GM18519 (cell line): ENCODE results near the gene CAPN5.

Experiments used
- ATAC-seq: cut with Tn5 transposase; IDR thresholded peaks from one replicate; pipeline ENCODE4 v1.9.1; 2021; ENCODE audit warnings: mild to moderate bottlenecking, moderate library complexity; ENCODE audit not compliant: unreplicated experiment, low FRiP score

Gene CAPN5

DNA sequence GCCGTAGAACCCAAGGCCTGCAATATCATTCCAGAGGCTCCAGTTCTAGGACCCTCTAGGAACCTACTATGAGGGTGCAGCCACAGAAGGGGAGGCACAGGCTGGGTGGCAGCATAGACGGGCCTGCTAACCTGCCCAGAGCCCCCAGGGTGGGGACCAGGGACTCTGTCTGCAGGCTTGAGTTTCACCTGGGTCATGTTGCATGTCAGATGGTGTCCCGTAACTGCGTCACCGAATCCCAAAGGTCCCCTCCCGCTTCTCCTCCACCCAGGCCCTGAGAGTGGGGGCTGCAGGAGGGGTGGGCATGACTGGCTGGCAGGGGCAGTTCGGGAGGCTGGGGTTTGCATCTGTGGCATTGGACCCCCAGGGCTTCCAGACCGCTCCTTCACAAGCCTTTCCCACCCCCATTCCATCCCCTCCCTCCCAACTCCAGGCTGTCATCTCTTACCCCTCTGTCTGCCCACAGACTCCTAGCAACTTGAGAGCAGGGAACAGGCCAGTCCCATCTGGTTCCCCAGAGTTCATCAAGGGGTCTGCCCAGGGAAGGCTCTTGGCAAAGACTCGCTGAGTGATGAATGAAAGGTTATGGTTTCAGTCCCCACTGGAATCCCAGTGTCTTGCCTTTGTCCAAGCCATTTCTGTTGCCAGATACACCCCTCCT is 77.6 kb downstream of the CAPN5 start:
- ATAC-seq, result no peak

DNA sequence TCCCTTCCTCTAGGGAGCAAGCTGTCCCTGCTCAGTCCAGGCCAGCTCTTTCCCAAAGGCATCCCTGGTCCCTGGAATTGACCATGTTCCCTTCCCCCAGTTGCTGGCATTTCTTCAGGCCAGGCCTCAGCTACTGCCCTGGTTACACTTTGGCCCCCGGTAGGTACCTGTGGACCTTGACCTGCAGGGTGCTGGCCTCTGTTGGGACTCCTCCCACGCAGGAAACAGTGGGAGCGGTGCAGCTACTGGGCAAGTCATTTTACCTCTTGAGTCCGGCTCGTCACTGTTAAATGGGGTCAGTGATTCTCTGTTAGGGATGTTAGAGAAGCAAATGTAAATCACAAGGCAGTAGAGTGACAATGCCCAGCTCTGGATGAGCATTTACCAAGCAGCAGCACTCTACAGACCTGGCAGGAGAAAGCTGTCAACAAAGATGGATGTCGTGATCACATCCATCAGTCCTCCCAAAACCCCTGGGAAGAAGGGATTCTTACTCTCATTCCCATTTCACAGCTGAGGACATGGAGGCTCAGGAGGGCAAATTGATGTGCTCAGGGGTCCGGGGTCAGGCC is 78.2 kb downstream of the CAPN5 start:
- ATAC-seq, result no peak

DNA sequence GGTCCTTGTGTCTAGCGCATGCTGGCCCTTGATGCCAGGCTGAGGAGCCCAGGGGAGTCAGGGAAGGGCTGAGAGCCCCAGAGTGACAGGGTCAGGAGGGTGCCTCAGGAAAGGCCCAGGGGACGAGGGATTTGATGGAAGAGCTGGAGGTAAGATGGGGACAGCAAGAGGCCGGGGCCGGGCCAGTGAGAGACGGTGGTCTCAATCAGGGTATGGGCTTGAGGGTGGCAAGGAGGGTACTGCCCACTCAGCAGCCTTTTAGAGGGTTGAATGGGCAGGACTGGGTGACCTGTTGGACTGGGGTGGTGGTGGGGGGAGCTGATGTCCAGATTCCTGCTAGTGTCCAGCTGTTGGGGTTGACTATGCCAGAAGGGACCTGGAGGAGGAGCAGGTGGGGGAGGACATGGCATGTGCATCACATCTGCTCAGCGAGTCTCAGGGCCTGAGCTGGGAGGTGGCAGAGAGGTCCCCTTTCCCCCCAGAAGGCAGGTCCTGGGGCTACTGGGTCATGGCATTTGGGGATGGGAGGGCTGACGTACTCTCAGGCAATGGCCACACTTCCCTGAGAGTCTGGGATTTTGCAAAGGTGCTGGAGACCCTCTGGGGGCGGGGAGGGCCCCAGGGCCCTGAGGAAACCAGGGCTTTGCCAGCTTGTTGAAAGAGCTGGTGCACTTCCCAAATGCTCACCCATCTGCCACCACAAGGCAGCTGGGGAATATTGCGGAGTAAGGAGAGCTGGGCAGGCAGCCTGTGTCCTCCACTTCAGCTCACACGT is 79.7 kb downstream of the CAPN5 start:
- ATAC-seq, result no peak

DNA sequence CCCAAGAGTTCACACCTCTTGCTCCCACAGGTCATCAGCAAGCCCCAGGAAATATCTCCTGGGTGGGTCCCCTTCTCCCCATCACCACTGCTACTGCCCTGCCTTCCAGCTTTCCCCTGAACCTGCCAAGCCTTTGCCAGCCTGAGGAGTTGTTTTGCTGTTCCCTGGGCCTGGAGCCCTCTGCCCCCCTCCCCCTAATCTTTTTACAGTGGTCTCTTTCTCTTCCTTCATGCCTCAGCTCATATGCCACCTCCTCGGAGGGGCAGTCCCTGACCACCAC is 80.2 kb downstream of the CAPN5 start:
- no peak for ATAC-seq

DNA sequence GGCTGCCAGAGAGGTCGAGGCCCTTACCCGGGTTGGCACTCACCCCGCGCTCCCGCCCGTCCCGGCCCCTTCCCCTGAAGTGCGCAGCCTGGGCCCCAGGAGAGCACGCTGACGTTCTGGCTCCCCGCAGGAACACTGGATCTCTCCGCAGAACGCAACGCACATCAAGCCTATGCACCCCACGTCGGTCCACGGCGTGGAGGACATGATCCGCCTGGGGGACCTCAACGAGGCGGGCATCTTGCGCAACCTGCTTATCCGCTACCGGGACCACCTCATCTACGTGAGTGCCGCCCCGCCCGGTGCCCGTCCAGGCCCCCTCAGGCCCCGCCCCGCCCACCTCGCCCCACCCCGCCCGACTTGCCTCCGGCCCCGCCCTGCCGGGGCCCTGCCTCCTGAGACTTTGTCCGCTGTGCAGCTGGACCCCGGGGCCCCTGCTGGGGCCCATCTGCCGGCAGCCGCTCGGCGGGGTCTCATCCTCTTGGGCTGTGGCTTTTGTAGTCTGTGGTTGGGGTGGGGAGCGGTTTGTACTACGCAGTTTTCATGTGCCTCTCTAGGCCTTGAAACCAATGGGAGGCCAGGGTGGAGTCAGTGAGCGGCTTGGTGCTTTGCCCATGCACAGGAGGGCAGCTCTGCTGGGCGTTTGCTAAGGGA is 81.0 kb downstream of the CAPN5 start:
- ATAC-seq, result no peak

DNA sequence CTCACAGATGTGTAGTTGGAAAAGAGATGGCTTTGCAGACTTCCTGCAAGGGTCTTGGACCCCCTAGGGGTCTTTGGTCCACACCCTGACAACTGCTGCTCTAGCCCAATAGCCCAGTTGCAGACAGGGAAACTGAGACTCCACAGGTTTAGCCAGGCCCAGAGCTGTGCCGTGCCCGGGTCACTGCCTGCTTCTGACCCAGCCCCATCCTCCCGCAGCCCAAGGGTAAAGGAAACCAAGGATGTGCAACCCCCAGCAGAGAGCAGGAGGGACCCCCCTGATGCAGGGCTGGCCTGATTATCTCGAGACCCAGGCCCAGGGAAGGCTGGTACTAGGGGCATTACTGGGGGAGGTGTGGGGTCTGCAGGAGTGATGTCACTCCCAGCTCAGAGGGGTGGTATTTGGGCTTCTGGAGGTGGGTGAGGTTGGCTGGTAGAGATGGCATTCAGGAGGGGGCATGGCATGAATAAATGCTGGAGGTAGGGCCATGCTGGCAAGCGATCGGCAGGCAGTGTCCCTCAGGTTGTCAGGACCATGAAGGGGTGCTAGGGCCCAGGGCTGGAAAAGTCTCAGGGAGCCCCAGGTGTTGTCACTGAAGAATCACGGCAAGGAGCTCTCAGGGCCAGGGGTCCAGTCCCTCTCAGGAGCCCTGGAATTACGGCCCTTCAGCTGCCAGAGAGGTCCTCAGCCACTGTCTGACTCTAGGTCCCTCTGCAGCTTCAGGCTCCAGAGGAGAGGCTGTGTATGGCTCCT is 82.4 kb downstream of the CAPN5 start:
- no peak for ATAC-seq

DNA sequence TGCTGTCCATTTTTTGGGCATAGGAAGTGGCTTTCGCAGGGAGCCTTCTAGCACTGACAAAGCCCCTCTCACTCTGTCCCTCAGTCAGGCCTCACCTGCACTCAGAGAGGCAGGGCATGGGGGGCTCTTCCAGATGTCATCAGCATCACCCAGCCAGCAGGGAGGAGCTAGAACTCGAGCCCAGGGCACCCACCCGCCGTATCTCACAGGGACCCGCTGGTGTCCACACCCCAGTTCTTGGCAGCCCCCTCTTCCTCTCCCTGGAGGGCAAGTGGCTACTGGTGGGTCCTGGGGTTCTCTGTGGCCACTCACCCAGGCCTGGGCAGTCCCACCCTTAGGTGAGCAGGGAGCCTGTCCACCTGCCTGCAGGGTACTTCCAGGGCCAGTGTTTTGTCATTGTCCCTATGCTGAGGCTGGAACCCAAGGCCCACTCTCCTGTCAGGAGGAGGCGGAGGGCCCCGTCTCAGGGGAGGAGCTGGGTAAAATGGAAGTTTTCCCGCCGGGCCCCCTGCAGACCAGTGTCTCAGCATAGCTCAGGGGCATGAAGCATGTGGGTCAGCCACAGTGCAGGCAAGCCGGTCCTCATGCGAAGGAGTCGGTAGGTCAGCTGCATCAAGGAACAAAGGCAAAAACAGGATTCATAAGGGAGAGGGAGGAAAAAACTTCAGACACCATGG is 83.1 kb downstream of the CAPN5 start:
- no peak for ATAC-seq

DNA sequence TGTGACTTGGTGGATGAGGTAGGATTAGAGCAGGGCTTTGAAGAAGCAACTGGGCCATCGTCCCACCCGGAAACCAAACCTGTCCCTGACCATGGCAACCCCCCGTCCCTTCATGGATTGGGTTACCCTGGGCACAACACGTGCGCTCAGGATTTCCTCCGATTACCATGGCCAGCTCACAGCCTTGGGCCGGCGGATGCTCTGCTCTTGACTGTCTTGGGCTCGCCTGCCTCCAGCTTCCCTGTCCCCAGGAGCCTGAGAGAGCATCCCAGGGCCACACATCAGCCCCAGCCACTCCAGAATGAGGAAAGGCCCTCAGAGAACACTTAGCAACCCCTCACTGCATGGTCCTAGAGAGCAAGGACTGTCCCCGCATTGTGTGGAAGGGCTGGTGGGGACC is 84.1 kb downstream of the CAPN5 start:
- no peak for ATAC-seq

DNA sequence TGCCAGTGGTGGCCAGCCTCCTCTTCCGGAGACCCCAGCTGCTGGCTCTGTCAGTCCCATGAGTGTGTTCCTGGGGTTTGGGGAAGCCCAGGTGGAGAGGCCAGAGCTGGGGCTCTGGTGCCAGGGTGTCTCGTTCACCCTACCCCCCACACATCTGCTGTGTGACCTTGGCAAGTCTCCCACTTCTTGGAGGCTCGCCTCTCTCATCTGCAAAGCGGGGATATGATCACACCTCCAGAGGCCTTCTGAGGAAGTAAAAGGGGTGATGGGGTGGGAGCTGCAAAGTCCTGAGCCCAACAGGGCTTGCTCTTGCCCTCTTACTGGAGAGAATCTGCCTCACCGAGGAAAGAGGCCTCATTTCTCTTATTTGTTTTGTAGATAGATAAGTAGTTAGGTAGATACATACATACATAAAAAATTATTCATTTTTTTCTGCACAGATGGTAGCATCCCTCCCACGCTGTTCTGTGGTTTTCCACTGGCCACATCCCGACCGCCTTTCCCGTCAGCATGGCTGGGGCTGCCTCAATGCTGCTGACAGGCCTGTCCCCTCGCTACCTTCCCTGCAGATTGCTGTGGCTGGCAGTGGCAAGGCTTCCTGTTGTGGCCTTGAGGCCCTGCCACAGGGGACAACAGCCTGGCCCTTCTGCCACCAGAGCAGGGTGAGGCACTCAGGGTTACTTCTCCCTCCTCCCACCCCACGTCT is 85.2 kb downstream of the CAPN5 start:
- ATAC-seq, result no peak

DNA sequence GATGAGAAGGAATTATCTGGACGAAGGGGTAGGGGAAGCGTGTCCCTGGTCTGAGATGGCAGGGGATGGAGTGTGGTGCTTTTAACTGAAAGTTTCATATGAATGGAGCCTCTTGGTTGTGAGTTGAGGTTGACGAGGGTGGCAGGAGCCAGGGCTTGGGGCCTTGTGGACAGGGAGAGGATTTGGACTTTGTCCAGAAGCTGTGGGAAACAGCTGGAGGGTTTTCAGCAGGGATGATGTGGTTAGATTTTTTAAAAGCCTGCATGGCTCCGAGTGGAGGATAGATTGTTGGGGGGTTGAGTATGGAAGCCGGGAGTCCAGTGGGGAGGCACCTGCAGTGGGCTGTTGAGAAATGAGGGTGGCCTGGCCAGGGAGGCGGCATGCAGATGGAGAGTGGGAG is 86.1 kb downstream of the CAPN5 start:
- ATAC-seq, result no peak

DNA sequence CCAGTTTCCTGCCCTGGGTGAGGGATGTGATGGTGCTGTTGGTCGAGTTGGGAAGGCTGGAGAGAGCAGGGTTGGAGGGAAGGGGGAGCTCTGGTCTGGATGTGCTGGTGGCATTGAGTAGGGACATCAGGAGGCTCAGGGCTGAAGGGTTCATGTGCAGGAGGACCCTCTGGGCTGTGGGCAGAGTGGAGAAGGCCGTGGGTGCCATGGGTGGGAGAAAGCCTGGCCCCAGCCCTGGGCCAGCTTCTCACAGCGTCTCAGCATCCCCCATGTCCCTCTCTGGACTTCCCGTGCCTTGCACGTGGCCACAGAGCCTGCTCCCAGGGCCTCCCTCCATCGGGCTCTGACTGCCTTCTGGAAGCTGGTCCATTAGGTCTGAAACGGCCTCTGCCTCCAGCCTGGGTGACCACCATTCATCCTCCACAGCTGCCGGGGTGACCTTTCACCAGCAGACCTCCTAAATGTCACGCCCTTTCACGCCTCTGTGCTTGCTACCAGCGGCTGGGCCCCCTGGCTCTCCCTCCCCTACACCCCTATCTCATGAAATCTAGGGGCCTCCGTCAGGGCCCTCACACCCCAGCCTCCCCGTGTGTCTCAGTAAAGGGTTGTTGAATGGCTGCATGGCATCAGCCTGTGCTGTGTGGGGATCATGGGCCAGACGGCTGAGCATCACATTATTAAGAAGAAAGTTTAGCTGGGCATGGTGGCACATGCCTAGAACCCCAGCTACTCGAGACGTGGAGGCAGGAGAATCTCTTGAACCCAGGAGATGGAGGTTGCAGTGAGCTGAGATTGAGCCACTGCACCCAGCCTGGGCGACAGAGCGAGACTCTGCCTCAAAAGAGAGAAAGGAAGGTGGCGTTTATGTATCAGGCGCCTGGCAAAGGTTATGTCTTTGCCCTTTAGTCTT is 86.8 kb downstream of the CAPN5 start:
- no peak for ATAC-seq

DNA sequence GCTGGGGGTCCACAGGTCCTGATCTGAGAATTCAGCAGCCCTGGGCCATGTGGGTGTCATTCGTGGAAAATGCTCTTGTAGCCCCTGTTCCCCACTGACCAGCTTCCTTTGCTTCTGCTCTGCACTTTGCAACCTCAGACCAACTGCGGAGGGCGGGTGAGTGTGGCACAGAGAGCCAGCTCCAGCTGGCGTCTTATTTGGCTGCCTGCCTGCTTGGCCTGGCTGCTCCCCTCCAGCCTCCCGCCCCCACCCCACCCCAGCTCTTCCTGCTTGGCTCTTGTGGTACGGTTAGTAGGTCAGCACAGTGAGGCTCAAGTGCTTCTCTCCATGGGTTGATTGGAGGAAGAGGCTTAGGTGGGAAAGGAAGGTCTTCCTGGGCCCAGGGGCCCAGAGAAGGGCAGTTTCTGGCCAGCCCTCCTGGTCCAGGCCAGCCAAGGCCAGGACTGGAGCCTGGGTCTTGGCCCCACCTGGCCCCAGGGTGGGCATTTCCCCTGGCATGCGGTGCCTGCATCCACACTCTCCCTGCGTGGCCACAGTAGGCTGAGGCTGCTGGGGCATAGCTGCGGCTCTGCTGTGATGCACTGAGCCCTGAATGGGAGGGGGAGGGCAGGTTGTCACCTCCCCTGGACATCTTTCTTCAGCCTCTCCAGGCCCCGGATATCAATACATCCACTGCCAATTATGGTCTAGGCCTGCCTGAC is 87.8 kb downstream of the CAPN5 start:
- no peak for ATAC-seq

DNA sequence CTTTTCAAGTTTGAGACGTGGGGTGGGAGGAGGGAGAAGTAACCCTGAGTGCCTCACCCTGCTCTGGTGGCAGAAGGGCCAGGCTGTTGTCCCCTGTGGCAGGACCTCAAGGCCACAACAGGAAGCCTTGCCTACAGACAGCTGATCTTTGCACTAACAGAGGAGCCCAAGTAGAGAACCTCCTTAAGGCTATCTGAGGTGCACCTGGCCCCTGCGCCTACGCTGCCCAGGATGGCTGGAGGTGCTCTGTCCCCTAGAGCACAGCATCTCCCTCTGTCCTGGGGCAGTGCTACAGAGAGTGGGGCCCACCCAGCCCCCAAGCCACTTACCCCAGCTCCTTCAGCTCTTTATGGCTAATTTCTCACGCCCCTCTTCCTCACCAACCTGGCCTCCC is 88.3 kb downstream of the CAPN5 start:
- no peak for ATAC-seq

DNA sequence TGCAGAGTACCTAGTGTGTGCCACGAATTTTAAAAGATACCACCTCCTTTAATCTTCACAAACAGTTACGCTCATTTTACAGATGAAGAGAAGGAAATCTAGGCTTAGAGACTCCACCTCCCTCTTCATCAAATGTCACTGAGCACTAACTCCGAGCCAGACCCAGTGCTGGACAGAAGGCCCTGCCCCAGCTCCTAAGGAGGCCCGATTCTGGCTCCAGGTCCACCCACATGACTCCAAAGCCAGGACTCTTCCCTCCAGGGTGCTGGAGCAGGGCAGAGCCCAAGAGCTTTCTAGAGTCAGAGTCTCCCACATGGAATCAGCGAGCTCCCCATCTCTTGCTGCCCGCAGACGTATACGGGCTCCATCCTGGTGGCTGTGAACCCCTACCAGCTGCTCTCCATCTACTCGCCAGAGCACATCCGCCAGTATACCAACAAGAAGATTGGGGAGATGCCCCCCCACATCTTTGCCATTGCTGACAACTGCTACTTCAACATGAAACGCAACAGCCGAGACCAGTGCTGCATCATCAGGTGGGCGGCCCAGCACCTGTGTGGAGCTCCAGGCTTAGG is 88.9 kb downstream of the CAPN5 start:
- no peak for ATAC-seq

DNA sequence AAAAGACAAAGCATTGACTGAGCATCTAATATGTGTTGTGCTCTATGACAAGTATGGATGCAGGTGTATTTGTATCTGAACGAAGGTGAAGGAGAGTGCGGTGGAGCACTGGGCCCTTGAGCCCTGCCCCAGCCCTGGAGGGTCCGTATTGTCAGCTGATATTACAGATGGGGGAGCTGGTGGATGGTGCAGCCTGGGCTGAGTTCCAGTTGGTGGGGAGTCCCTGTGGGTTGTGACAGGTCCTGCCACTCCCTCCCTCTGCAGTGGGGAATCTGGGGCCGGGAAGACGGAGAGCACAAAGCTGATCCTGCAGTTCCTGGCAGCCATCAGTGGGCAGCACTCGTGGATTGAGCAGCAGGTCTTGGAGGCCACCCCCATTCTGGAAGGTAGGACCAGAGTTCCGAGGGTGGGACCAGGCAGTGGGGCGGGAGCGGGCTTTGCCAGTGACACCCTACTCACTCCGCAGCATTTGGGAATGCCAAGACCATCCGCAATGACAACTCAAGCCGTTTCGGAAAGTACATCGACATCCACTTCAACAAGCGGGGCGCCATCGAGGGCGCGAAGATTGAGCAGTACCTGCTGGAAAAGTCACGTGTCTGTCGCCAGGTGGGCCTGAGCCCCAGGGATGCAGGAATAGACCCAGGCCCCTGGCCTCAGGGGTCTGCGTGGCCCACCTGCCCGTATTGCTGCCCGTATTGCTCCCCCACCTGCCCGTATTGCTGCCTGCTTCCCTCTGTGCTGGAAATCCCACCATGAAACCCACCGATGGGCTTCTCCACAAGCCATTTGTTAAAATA is 89.8 kb downstream of the CAPN5 start:
- no peak for ATAC-seq

DNA sequence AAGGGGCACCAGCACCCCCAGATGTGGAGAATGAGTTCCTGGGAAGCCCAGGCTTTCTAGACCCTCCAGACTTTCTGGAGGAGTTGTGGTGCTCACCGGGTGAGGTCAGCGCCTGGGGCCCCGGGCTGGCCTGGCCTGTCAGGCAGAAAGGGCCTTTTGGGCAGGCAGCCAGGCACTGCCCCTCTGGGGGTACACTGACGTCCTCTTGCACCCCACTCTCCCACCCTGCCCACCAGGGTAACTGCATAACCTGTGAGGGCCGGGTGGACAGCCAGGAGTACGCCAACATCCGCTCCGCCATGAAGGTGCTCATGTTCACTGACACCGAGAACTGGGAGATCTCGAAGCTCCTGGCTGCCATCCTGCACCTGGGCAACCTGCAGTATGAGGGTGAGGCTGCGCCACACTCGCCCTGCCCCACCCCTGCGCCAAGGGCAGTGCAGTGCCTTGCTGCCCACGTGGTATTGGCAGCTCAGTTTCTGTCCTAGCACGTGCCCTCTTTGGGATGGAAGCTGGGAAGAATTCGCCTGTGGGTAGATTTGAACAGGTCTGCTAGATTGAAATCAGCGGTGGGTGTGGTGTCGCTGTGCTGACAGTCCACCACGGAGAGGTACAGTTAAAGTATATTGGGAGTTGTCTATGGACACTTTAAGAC is 91.4 kb downstream of the CAPN5 start:
- ATAC-seq, result no peak
